OCI-LY3 (cell line): ENCODE data around the gene FBXL15.

Source experiments
- CTCF ChIP-seq: fragments of 200-600, 300-600 bp; sonication (generic); IDR thresholded peaks from 2 replicates; pipeline ENCODE4 v1.5.1; 2014; ENCODE audit warnings: antibody characterized with exemption, low read length, low read depth
- EZH2phosphoT487 ChIP-seq: fragments of 200-600 bp; shearing (Covaris generic); IDR thresholded peaks from 2 replicates; pipeline ENCODE4 v1.6.1; 2018; ENCODE audit warnings: antibody characterized with exemption, mixed run types, low read depth

GRCh38 chr10:102382871-102383270 lies 37.8 kb upstream of the FBXL15 start:
- TF ChIP-seq CTCF (no peak), EZH2phosphoT487 (no peak)
